Placental pericyte (primary cell): ENCODE data around the gene ANXA8L1. TPM values are rescaled to one million over a fixed set of nuclear protein-coding genes. Genes with fewer than 3 reads are reported as not detected.

Source experiments
- total RNA-seq: library from RNA; depleted of rRNA; stranded (reverse); fragments of >200 nt; gene quantifications from 2 replicates; pipeline ENCODE4 v1.2.3, GENCODE V29; 2012

ANXA8L1 gene
- total RNA-seq = 10.3 and 13.8 TPM in 2 replicates

GRCh38 chr10:46375406-46375805 is at the start of gene ANXA8L1:
Gene ANXA8L1, plus strand, starts transcription at chr10:46375776. Its CDS starts 76 bp downstream, at chr10:46375852.

Other genes starting within 250 kb of the ANXA8L1 start
- not detected in 2 replicates for gene ANTXRL, start 88.8 kb upstream of the ANXA8L1 start, total RNA-seq
- 0.22 TPM in 1 of 2 replicates, not detected in the other for gene NPY4R, start 90.2 kb downstream of the ANXA8L1 start, total RNA-seq
- gene GPRIN2, start 180.9 kb downstream of the ANXA8L1 start, total RNA-seq = not detected in 2 replicates
- 0.22 and 0.43 TPM in 2 replicates for gene SYT15, start 203.4 kb downstream of the ANXA8L1 start, total RNA-seq